ENCODE results near the gene ACTN4. TPM values are rescaled to one million over a fixed set of nuclear protein-coding genes. Genes with fewer than 3 reads are reported as not detected.

The ACTN4 gene
- total and polyA plus RNA-seq, 2 experiments from 2014 or later = 59.3 to 321 TPM

GRCh38 chr19:38740257-38740592 lies 92.8 kb downstream of the ACTN4 start:
- H4K20me1 ChIP-seq (ENCODE audit: insufficient read depth, poor library complexity, severe bottlenecking) = no peaks in the 10 kb centered on the region

GRCh38 chr19:38740932-38741331 lies 93.5 kb downstream of the ACTN4 start:
- WGBS (ENCODE audit: low lambda C conversion rate, missing lambda C conversion rate) = 94% methylated on average over 2 of the region's 2 CpGs
- no peaks in the 10 kb centered on the region for H4K20me1 ChIP-seq (ENCODE audit: insufficient read depth, poor library complexity, severe bottlenecking)
- TF ChIP-seq EZH2 (IDR thresholded peaks at IDR 0.05; ENCODE audit: borderline replicate concordance) = no peak
- no peak for TF ChIP-seq EZH2phosphoT487 (IDR thresholded peaks at IDR 0.05; ENCODE audit: low read depth, severe bottlenecking, unreplicated experiment)
- TF ChIP-seq CTCF (IDR thresholded peaks at IDR 0.05; ENCODE audit: poor library complexity) = no peak
- H3K9me3 ChIP-seq (ENCODE audit: low read depth) = no peaks in the 10 kb centered on the region
- H2AFZ ChIP-seq = no peak overlapping the region
- H3K9me2 ChIP-seq (replicated peaks; ENCODE audit: insufficient read depth) = no peaks in the 10 kb centered on the region
- no peak overlapping the region for H3K27ac ChIP-seq
- H3K79me2 ChIP-seq = no peaks in the 10 kb centered on the region
- DNase-seq (ENCODE audit: low spot score) = no peak
- H3K4me1 ChIP-seq (ENCODE audit: insufficient read depth) = peaks cover 5% of the 10 kb centered on the region
- no peak overlapping the region for H3K4me2 ChIP-seq
- H3K27me3 ChIP-seq = no peaks in the 10 kb centered on the region
- H3K36me3 ChIP-seq (replicated peaks; ENCODE audit: insufficient read depth, low read depth) = no peaks in the 10 kb centered on the region
- no peak overlapping the region for H3K4me3 ChIP-seq

More at GRCh38 chr19:38740257-38740592, 92.8 kb downstream of the ACTN4 start:
- no peak for TF ChIP-seq CTCF (IDR thresholded peaks at IDR 0.05; ENCODE audit: poor library complexity)
- no peak for TF ChIP-seq EZH2phosphoT487 (IDR thresholded peaks at IDR 0.05; ENCODE audit: low read depth, severe bottlenecking, unreplicated experiment)
- DNase-seq (ENCODE audit: low spot score) = no peak
- H3K9me3 ChIP-seq (ENCODE audit: low read depth) = no peaks in the 10 kb centered on the region
- no peak overlapping the region for H3K4me2 ChIP-seq
- H3K27ac ChIP-seq = no peak overlapping the region
- H3K4me3 ChIP-seq = no peak overlapping the region
- H3K9me2 ChIP-seq (replicated peaks; ENCODE audit: insufficient read depth) = no peaks in the 10 kb centered on the region
- H2AFZ ChIP-seq = no peak overlapping the region
- 96% methylated on average over 9 of the region's 9 CpGs for WGBS (ENCODE audit: low lambda C conversion rate, missing lambda C conversion rate)
- no peaks in the 10 kb centered on the region for H3K27me3 ChIP-seq
- peaks cover 5% of the 10 kb centered on the region for H3K4me1 ChIP-seq (ENCODE audit: insufficient read depth)
- no peaks in the 10 kb centered on the region for H3K36me3 ChIP-seq (replicated peaks; ENCODE audit: insufficient read depth, low read depth)
- no peaks in the 10 kb centered on the region for H3K79me2 ChIP-seq

GRCh38 chr19:38741670-38742069 lies 94.2 kb downstream of the ACTN4 start:
- H3K36me3 ChIP-seq (replicated peaks; ENCODE audit: insufficient read depth, low read depth) = no peaks in the 10 kb centered on the region
- TF ChIP-seq EZH2phosphoT487 (IDR thresholded peaks at IDR 0.05; ENCODE audit: low read depth, severe bottlenecking, unreplicated experiment) (no peak), CTCF (IDR thresholded peaks at IDR 0.05; ENCODE audit: poor library complexity) (no peak), EZH2 (IDR thresholded peaks at IDR 0.05; ENCODE audit: borderline replicate concordance) (no peak)
- H3K4me3 ChIP-seq = no peak overlapping the region
- H4K20me1 ChIP-seq (ENCODE audit: insufficient read depth, poor library complexity, severe bottlenecking) = no peaks in the 10 kb centered on the region
- H3K9me3 ChIP-seq (ENCODE audit: low read depth) = no peaks in the 10 kb centered on the region
- no peaks in the 10 kb centered on the region for H3K9me2 ChIP-seq (replicated peaks; ENCODE audit: insufficient read depth)
- no peaks in the 10 kb centered on the region for H3K79me2 ChIP-seq
- peaks cover under 1% of the 10 kb centered on the region for H3K4me1 ChIP-seq (ENCODE audit: insufficient read depth)
- 92% methylated on average over 15 of the region's 15 CpGs for whole genome bisulfite sequencing (ENCODE audit: low lambda C conversion rate, missing lambda C conversion rate)
- no peak overlapping the region for H3K4me2 ChIP-seq
- no peak for DNase-seq (ENCODE audit: low spot score)
- H3K27ac ChIP-seq = no peak overlapping the region
- no peaks in the 10 kb centered on the region for H3K27me3 ChIP-seq
- H2AFZ ChIP-seq = no peak overlapping the region

- 87% methylated on average over 9 of the region's 9 CpGs for WGBS (ENCODE audit: low lambda C conversion rate, missing lambda C conversion rate)
Observed at GRCh38 chr19:38742296-38742695, 94.8 kb downstream of the ACTN4 start.

More at GRCh38 chr19:38742296-38742695, 94.8 kb downstream of the ACTN4 start:
- TF ChIP-seq EZH2phosphoT487 (IDR thresholded peaks at IDR 0.05; ENCODE audit: low read depth, severe bottlenecking, unreplicated experiment) (no peak), CTCF (IDR thresholded peaks at IDR 0.05; ENCODE audit: poor library complexity) (no peak), EZH2 (IDR thresholded peaks at IDR 0.05; ENCODE audit: borderline replicate concordance) (no peak)
- no peak overlapping the region for H3K4me2 ChIP-seq
- no peak for DNase-seq (ENCODE audit: low spot score)
- H4K20me1 ChIP-seq (ENCODE audit: insufficient read depth, poor library complexity, severe bottlenecking) = no peaks in the 10 kb centered on the region
- H3K27me3 ChIP-seq = no peaks in the 10 kb centered on the region
- H3K9me3 ChIP-seq (ENCODE audit: low read depth) = no peaks in the 10 kb centered on the region
- H3K4me1 ChIP-seq (ENCODE audit: insufficient read depth) = no peaks in the 10 kb centered on the region
- no peak overlapping the region for H3K4me3 ChIP-seq
- no peaks in the 10 kb centered on the region for H3K9me2 ChIP-seq (replicated peaks; ENCODE audit: insufficient read depth)
- H3K36me3 ChIP-seq (replicated peaks; ENCODE audit: insufficient read depth, low read depth) = no peaks in the 10 kb centered on the region
- H3K79me2 ChIP-seq = no peaks in the 10 kb centered on the region
- no peak overlapping the region for H3K27ac ChIP-seq
- H2AFZ ChIP-seq = no peak overlapping the region

All from hepatocyte (in vitro differentiated cells).